Ishikawa (cell line): ENCODE results near the gene MAOB.

Experiments used
- CEBPB ChIP-seq: IDR thresholded peaks from 2 replicates; pipeline ENCODE4 v1.6.1; 2012
- CREB1 ChIP-seq: IDR thresholded peaks from 2 replicates; pipeline ENCODE4 v1.6.1; 2012; ENCODE audit warnings: low read depth
- EGR1 ChIP-seq: IDR thresholded peaks from 2 replicates; pipeline ENCODE4 v1.6.1; 2012
- EP300 ChIP-seq: IDR thresholded peaks from 2 replicates; pipeline ENCODE4 v1.6.1; 2012; ENCODE audit warnings: borderline replicate concordance
- FOXM1 ChIP-seq: IDR thresholded peaks from 2 replicates; pipeline ENCODE4 v1.6.1; 2012; ENCODE audit warnings: low read depth, borderline replicate concordance
- NFIC ChIP-seq: IDR thresholded peaks from 2 replicates; pipeline ENCODE4 v1.6.1; 2012
- RAD21 ChIP-seq: IDR thresholded peaks from 2 replicates; pipeline ENCODE4 v1.6.1; 2012; ENCODE audit warnings: low read depth
- TAF1 ChIP-seq: IDR thresholded peaks from 2 replicates; pipeline ENCODE4 v1.6.1; 2012; ENCODE audit warnings: low read depth, mild to moderate bottlenecking
- TCF12 ChIP-seq: IDR thresholded peaks from 2 replicates; pipeline ENCODE4 v1.6.1; 2012; ENCODE audit warnings: low read depth
- TEAD4 ChIP-seq: IDR thresholded peaks from 2 replicates; pipeline ENCODE4 v1.6.1; 2012
- YY1 ChIP-seq: IDR thresholded peaks from 2 replicates; pipeline ENCODE4 v1.6.1; 2012; ENCODE audit warnings: low read depth
- ZBTB7A ChIP-seq: IDR thresholded peaks from 2 replicates; pipeline ENCODE4 v1.6.1; 2012; ENCODE audit warnings: low read depth
- TF ChIP-seq, protein P1 (sequence below): IDR thresholded peaks from 2 replicates; pipeline ENCODE4 v1.6.1; 2012; ENCODE audit warnings: low read depth, mild to moderate bottlenecking
- TF ChIP-seq, protein P2 (sequence below): IDR thresholded peaks from 2 replicates; pipeline ENCODE4 v1.6.1; 2012
- TF ChIP-seq, protein P3 (sequence below): IDR thresholded peaks from 2 replicates; pipeline ENCODE4 v1.6.1; 2012

Gene MAOB

DNA sequence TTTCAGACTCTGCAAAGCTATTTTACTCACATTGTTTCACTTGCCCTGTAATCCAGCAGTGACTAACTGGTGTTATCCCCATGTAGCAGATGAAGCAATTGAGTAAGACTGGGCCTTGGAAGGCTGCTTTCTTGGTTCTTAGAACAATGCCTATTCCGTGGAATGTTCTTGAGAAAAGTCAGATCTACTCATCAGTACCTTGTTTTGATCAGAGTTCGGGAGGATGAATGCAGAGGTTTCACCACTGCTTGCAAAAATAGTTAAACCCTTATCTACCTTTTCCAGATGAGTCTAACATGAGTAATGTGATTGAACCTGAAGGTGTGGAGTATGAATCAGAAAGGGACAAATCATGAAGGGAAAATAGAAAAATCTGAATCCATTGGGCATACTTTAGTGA, 1.8 kb downstream of the MAOB start:
- TF ChIP-seq CEBPB (no peak), FOXM1 (no peak), CREB1 (no peak), NFIC (no peak)

DNA sequence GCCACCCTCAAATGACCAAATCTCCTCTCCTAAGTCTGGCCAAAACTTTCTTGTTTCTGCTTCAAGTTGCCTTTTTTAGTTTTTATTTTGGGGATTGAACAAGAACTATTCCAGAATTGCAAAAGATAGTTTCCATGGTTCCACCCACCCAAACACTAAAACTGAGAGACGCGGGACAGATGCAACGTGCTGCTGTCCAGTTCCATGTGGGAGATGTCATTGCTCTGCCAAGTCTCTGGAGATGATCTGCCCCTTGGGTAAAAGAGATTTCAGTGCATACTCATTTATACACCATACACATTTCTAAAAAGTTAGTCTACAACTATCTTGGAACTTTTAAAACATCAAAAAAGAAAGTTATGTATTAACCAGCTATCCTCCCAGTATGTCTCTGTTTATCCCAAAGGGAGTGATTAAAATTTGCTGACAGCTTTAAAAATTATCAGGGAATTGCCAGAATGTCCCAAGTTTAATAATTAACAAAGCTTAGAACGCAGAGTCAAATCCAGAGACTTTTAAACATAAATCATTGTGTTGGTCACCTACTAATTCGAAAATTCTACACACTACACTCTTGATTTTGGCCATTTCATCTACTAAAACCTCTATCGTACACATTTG, 3.2 kb downstream of the MAOB start:
- no peak for TF ChIP-seq EP300
- no peak for TF ChIP-seq RAD21
- TF ChIP-seq, protein P1, sequence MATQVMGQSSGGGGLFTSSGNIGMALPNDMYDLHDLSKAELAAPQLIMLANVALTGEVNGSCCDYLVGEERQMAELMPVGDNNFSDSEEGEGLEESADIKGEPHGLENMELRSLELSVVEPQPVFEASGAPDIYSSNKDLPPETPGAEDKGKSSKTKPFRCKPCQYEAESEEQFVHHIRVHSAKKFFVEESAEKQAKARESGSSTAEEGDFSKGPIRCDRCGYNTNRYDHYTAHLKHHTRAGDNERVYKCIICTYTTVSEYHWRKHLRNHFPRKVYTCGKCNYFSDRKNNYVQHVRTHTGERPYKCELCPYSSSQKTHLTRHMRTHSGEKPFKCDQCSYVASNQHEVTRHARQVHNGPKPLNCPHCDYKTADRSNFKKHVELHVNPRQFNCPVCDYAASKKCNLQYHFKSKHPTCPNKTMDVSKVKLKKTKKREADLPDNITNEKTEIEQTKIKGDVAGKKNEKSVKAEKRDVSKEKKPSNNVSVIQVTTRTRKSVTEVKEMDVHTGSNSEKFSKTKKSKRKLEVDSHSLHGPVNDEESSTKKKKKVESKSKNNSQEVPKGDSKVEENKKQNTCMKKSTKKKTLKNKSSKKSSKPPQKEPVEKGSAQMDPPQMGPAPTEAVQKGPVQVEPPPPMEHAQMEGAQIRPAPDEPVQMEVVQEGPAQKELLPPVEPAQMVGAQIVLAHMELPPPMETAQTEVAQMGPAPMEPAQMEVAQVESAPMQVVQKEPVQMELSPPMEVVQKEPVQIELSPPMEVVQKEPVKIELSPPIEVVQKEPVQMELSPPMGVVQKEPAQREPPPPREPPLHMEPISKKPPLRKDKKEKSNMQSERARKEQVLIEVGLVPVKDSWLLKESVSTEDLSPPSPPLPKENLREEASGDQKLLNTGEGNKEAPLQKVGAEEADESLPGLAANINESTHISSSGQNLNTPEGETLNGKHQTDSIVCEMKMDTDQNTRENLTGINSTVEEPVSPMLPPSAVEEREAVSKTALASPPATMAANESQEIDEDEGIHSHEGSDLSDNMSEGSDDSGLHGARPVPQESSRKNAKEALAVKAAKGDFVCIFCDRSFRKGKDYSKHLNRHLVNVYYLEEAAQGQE: no peak
- no peak for TF ChIP-seq CEBPB
- TF ChIP-seq, protein P2, sequence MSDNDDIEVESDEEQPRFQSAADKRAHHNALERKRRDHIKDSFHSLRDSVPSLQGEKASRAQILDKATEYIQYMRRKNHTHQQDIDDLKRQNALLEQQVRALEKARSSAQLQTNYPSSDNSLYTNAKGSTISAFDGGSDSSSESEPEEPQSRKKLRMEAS: no peak
- no peak for TF ChIP-seq TEAD4
- no peak for TF ChIP-seq TAF1
- no peak for TF ChIP-seq NFIC
- TF ChIP-seq TCF12: no peak
- no peak for TF ChIP-seq ZBTB7A

DNA sequence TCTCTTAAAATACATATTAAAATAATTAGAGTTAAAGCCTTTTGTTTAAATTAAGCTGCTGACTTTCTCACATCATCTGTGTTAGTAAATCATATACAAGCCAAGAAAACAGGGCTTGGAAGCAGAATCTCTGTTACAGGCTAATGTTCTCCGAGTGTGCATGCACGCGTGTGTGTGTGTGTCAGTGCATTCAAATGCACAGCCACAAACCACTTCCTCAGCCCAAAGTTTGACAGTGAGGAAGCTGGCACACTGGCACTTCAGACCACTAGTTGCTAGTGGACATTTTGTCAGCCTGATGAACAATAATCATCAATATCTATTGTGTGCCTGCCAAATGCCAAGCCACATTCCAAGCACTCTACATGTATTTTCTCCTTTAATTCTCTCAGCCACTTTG, 5.6 kb downstream of the MAOB start:
- TF ChIP-seq NFIC (no peak), CEBPB (no peak), FOXM1 (no peak), RAD21 (no peak), EGR1 (no peak), ZBTB7A (no peak), CREB1 (no peak), EP300 (no peak), TCF12 (no peak), YY1 (no peak), TEAD4 (no peak), TAF1 (no peak)
- TF ChIP-seq, protein P3, sequence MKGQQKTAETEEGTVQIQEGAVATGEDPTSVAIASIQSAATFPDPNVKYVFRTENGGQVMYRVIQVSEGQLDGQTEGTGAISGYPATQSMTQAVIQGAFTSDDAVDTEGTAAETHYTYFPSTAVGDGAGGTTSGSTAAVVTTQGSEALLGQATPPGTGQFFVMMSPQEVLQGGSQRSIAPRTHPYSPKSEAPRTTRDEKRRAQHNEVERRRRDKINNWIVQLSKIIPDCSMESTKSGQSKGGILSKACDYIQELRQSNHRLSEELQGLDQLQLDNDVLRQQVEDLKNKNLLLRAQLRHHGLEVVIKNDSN: no peak
- TF ChIP-seq, protein P2: no peak
- TF ChIP-seq, protein P1: no peak

DNA sequence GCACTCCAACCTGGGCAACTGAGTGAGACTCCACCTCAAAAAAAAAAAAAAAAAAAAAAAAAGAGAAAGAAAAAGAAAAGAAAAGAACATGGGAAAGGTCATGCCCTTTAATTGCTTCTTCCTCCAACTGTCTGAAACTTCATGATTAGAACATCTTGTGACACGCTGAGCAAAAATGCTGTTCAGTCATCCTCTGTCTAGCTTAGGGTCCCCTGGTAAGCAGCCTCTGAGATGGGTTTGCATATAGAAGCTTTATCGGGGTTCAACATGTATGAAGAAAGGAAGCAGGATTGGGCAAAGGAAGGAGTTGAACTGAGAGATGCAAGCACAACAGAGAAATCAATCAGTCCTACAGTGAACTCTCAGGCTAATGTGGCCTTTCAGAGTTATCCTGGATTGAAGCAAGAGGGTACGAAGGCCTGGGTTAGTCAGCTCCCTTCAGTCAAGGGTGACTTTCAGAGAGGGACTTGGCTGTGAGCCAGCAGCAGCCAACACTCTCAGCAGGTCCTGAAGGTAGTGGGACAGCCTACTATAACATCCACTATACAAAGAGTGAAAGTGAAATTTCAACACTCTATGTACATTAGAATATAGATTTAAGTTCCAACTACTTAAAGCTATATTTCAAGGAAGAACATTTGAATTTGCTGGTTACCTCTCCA, 11.4 kb downstream of the MAOB start:
- no peak for TF ChIP-seq TEAD4
- no peak for TF ChIP-seq EP300
- TF ChIP-seq TAF1: no peak
- TF ChIP-seq CREB1: no peak
- TF ChIP-seq, protein P2: no peak
- no peak for TF ChIP-seq FOXM1
- no peak for TF ChIP-seq TCF12
- no peak for TF ChIP-seq NFIC
- TF ChIP-seq ZBTB7A: no peak
- TF ChIP-seq EGR1: no peak
- TF ChIP-seq, protein P3: no peak
- no peak for TF ChIP-seq YY1
- no peak for TF ChIP-seq RAD21
- TF ChIP-seq, protein P1: no peak
- TF ChIP-seq CEBPB: no peak
